Cortex of kidney (tissue), 1 donor: ENCODE measurements around the gene TGM2.
"Not testable (repeated sequence)": the region's sequence is repeated elsewhere in the genome, so short reads cannot be mapped to it uniquely, and the experiment has no call there.

ENCODE experiments used
- DNase-seq: peaks from one replicate; lab custom pipeline; 2025; lab: John Stamatoyannopoulos, UW

Gene TGM2

DNA sequence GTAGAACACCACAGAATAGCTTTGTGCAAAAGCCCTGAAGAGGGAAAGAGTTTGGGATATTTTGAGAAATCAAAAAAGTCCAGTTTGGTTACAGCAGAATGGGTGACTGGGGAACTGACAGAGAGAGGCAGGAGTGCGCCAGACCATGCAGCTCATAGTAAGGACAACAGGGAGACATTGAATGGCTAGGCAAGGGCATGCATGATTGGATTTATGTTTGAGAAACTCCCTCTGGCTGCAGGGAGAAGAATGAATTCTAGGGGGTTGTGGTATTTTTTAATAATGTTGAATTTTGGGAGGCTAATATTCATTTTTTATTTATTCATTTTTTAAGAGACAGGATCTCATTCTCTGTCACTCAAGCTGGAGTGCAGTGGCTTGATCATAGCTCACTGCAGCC lies 49.9 kb downstream of the TGM2 start:
- DNase-seq: no peak

- no peak for DNase-seq
Observed at GRCh38 chr20:38114353-38114791, 50.7 kb downstream of the TGM2 start.

- DNase-seq: no peak
Observed at GRCh38 chr20:38113401-38114325, 51.4 kb downstream of the TGM2 start.

- DNase-seq: no peak
Observed at GRCh38 chr20:38112930-38113294, 52.2 kb downstream of the TGM2 start.

DNA sequence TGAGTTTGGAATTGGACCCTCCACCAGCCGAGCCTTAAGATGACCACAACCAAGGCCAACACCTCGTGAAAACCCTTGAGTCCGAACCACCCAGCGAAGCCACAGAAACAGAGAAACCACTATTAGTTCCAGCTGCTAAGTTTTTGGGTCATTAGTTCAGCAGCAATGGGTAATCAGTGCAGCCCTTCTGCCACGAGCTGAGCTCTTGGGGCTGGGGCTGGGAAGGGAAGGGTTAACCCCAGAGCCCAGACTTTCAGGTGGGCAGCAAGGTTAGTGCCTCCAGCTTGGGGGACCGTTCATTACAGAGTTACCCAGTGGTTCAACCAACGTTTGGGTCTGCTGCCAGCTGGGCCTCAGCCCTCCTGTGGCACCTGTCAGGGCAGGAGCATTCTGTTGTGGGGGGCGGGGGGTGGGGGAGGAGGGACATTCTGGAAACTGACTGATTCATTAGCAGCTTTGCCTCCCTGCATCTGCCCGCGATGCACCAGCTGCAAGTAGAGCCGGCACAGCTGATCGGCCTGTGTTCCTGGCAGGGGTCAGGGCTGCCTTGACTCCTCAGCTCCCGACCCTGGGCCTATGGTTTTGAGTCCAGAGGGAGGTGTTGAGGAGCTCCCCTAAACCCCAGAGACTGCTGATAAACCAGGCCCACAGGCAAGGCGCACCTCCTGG lies 52.7 kb downstream of the TGM2 start:
- no peak for DNase-seq

DNA sequence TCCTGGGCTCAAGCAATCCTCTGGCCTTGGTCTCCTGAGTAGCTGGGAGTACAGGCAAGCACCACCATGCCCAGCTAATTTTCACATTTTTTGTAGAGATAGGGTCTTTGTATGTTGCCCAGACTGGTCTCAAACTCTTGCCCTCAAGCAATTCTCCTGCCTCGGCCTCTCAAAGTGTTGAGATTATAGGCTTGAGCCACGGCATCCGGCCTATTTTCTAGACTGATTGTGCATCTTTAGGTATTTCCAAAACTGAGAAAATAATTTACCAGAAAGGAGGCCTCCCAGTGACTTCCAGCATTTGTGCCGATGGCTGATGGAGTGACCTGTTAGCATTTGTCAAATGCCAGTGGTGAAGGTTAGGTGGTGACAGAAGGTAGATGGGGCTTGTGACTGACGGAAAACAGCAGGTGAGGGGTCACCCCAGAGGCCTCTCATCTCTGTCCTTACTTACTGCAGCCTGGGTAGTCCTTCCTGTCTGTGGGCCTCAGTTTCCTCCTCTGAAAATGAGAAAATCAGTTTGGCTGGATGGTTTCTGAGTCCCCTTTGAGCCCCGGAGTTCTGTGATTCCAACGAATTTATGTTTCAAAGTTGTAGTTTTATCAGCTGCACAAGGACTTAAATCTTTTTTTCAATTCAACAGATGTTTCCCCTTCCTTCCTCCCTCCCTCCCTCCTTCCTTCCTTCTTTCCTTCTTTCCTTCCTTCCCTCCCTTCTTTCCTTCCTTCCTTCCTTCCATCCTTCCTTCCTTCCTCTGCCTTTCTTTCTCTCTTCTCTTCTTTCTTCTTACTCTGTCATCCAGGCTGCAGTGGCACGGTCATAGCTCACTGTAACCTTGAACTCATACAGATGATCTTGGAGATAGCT lies 53.5 kb downstream of the TGM2 start:
- no peak for DNase-seq

DNA sequence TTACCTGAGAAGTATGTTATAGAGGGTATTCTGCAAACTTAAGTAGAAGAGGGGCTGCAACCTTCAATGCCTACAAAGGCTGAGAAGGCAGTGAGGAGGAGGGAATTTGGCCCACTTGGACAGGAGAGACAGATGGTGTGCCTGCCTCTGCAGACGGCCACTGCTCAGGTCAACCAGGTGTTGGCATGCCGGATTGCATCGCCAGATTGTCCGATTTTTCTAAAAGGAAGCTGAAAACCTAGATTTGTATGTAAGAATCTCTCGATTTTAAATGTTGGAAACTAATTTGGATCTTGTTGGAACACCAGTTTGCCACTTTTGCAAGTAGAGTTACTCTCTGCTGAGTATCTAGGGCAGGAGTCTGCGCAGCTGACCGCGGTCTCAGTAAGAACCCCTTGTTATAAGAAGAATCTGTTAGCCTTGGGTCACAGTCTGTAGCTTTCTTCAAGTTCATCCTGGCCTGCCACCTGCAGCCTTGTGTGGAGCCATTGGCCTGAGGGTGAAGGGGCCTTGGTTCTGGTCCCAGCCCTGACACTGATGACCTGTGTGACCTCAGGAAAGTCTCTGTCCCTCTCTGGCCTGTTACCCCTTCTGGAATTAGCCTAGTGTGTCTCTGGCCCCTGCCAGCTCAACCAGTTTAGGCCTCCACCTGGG lies 54.4 kb downstream of the TGM2 start:
- no peak for DNase-seq

DNA sequence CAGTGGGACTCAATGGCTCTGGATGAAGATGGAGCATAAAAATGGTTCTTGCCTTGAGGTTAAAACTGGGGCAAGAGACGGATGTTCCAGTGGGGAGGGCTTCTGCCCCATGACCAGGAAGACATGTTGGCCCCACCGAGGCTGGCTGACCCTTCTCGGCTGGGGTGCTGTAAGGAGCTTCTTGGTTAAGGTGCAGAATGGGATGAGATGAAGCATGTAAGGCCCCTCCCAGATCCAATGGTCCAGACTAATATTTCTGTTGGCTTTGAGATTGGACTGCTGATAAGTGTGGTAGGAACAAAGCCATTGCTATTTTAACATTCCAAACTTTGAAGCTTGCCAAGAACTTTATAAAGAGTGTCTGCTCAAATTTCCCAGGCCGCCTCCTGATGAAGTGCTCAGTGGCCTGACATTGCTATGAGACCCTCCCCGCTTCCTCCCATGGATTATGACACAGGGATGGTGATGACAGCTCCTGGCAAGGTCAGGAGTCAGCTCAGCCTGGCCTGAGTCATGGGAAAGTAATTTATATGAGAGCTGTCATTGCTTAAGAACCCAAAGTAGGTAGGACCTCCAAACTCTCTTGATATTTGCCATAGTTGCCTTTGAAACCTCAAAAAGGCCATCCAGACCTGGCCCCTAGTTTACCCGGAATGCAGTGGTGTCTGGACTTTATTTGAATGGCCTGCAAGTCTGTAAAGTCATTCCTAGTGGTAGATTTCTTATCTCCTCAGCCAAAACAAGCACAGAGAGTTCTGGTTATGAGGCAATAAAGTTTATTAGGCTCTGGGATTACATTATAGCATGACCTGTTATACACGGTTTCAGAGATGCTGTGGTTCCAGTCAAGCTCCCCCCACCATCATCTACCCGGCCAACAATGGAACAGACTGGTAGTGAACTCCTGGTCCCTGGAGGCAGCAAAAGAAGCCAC lies 55.2 kb downstream of the TGM2 start:
- DNase-seq: no peak

- DNase-seq: no peak
Observed at GRCh38 chr20:38108986-38109541, 56.0 kb downstream of the TGM2 start.

DNA sequence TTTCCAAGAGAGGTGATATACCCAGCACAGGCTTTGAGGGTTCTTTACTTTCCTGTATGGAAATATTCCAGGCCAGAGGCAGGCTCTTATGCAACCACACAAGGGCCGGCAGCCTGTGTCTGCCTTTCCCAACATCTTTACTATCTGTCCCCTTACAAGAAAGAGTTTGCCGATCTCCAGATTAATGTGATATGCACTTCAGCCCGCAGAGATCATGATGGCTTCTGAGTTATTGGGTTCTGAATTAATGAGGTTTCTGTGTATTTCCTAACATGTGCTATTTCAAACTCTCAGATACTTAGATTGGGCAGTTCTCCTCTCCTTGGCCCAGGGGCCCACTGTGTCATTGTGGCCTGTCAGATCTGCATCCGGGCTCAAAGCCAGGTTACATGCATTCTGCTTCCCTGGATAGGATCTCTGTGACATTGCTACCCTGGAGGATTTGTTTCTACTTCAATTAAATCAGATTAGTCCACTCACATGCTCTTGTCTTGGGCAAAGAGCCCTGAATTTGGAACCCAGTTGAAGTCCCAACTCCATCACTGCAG lies 56.6 kb downstream of the TGM2 start:
- DNase-seq: no peak

GRCh38 chr20:38107916-38108315 lies 57.2 kb downstream of the TGM2 start:
- not testable (repeated sequence) for DNase-seq

GRCh38 chr20:38107386-38107785 lies 57.7 kb downstream of the TGM2 start:
- not testable (repeated sequence) for DNase-seq

DNA sequence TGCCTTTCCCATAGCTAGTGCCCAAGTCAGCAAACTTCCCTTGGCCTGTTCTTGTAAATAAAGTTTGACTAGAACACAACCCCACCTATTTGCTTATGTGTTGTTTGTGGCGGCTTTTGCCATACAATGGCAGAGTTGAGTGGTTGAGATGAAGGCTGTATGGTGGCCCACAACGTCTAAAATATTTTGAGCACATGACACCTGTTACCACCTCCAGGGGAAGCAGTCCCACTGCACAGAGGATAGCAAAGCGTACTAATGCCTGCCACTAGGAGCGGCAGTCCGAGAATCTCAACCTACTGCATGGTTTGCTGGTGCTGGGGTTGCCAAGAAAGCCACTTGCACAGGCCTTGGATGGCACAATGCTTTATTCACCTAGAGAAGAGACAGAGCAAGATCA lies 58.6 kb downstream of the TGM2 start:
- DNase-seq: no peak

DNA sequence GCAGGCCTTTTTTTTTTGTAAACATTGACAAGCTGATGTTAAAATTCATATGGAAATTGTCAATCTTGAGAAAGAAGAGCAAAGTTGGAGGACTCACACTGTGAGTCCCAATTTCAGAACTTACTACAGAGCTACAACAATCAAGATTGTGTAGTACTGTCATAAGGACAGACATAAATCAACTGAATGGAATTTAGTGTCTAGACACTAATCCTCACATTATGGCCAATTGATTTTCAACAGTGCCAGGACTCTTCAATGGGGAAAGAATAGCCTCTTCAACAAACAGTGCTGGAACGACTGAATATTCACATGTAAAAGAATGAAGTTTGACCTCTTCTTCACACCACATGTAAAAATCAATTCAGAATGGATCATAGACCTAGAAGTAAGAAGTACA lies 60.8 kb downstream of the TGM2 start:
- DNase-seq: no peak

- DNase-seq: not testable (repeated sequence)
Observed at GRCh38 chr20:38102206-38102605, 62.9 kb downstream of the TGM2 start.

DNA sequence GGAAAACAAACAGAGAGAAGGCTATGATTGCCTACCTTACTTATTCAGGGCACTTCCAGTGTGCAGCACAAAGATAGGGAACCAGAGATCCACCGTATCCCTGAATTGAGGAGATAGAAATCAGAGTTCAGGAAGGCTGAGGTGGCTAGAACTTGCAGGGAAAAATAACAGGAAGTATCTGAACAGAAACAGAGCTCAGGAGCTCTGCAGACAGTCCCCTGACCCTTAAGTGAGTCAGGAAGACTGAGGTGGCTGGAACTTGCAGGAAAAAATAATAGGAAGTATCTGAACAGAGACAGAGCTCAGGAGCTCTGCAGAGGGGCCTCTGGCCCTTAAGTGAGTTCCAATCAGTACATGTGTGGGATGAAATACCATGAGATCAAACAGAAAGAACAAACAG lies 66.1 kb downstream of the TGM2 start:
- no peak for DNase-seq

- DNase-seq: no peak
Observed at GRCh38 chr20:38095017-38095686, 69.9 kb downstream of the TGM2 start.

DNA sequence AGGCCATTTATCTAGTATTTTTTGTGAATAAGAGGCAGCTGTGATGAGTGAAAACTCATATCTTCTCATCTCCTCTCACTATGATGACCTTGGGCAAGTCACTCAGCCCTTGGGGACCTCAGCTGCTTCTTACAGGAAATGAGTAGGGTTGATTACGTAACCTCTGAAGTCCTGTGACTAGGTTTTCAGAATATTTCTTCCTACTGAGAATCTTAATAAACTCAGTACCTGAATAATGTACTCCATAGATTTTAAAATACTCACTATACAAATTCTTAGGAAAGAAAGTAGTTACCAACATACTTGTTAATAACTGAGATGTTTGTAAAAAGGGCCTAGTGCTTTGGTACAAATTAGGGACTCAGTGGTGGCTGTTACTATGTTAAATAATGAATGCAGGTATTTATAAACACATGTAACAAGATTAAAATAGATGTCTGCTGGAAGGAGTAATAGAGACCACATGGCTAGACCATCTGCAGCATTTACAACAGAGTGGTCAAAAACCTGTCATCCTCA lies 70.6 kb downstream of the TGM2 start:
- DNase-seq: no peak

DNA sequence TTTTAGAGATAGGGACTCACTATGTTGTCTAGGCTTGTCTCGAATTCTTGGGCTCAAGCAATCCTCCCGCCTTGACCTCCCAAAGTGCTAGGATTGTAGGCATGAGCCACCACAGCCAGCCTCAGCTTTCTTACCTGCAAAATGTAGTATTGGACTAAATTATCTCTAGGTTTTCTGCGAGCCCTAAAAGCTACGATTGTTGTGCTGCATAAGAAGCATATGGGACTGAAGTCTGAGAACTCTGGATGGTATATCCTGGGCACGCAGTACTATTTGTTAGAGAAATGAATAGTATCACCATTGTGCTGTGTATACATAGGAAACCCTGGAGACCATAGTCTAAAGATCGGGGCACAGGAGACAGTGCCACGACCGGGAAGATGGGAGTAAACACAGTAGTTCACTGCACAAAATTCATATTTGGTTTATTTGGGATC lies 71.4 kb downstream of the TGM2 start:
- no peak for DNase-seq
